IPS-18a (cell line): ENCODE measurements around the gene D2HGDH.

Experiments used
- H3K27ac ChIP-seq: one replicate; pipeline ENCODE4 v1.5.1; 2013; ENCODE audit warnings: low read length
- H3K27me3 ChIP-seq: one replicate; pipeline ENCODE4 v1.6.1; 2013; ENCODE audit warnings: mild to moderate bottlenecking, low read length; ENCODE audit not compliant: control insufficient read depth, insufficient read depth
- H3K36me3 ChIP-seq: one replicate; pipeline ENCODE4 v1.6.1; 2013; ENCODE audit warnings: low read depth, low read length; ENCODE audit not compliant: control insufficient read depth
- H3K4me1 ChIP-seq: one replicate; pipeline ENCODE4 v1.6.1; 2013; ENCODE audit warnings: low read depth, low read length; ENCODE audit not compliant: control insufficient read depth
- H3K4me3 ChIP-seq: one replicate; pipeline ENCODE4 v1.5.1; 2013; ENCODE audit warnings: low read length
- H3K9ac ChIP-seq: one replicate; pipeline ENCODE4 v1.6.1; 2013; ENCODE audit warnings: mild to moderate bottlenecking, low read length, moderate library complexity
- H3K9me3 ChIP-seq: one replicate; pipeline ENCODE4 v1.6.1; 2013; ENCODE audit warnings: low read depth, low read length; ENCODE audit not compliant: control insufficient read depth

The D2HGDH gene

DNA sequence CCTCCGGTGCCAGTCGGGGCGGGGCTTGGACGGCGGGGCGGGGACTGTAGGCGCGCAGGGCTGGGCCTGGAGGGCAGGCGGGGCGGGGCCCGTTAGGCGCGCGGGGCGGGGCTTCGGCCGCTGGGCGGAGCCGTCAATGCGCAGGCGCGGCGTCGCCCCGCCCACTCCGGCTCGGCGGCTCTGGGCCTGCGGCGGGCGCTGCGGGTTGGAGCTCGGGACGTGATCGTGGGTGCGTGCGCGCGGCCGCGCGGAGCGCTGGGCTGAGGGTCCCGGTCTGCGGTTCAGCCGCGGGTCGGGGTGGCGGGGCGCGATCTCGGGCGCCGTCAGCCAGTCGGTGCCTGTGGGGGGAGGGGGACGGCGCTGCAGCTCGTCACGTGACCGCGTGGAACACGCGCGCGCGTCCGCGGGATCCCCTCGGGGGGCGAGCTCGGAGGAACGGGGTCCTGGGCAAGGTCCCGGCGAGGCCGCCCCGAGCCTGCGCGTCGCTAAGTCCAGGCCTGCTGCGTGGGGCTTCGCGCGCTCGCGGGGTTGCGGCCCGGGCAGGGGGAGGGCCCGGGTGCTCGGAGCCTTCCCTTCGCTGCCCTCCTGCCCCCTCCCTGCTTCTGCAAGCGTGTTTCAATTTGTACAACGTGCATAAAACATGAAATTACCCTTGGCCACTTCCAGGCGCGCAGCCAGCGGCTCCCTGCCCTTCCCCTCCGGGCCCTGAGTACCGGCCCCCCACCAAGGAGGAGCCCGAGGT lies at the start of gene D2HGDH:
TSS of gene D2HGDH (plus strand) at position 164 of the 742 bp plus-strand sequence. CDS start 595 bp downstream, outside the sequence.
- Histone ChIP-seq H3K4me3 (peak within 1 kb of the TSS; percentile 75), H3K36me3 (no peaks in the 10 kb centered on the region), H3K9ac (peak within 1 kb of the TSS; percentile 32), H3K27me3 (peaks cover 23% of the 10 kb centered on the region), H3K27ac (no peak within 1 kb of the TSS), H3K9me3 (no peaks in the 10 kb centered on the region), H3K4me1 (no peaks in the 10 kb centered on the region)

DNA sequence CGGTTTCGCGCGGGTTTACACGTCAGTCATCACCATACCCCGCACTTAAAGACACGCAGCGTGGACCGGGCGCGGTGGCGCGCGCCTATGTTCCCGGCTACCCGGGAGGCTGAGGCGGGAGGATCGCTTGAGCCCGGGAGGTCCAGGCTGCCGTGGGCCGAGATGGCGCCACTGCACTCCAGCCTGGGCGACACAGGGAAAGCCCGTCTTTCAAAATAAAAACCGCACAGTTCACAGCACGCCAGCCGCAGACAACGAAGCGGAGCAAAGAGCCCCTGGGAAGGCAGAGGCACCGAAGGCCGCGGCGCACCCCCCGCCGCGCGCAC lies 48.1 kb upstream of the D2HGDH start:
- H3K36me3 ChIP-seq: peaks cover 44% of the 10 kb centered on the region
- H3K4me3 ChIP-seq: peak overlapping the region; percentile 95
- H3K27me3 ChIP-seq: no peaks in the 10 kb centered on the region
- no peaks in the 10 kb centered on the region for H3K9me3 ChIP-seq
- H3K9ac ChIP-seq: peak overlapping the region; percentile 92
- peak overlapping the region; percentile 61 for H3K27ac ChIP-seq
- H3K4me1 ChIP-seq: no peaks in the 10 kb centered on the region

DNA sequence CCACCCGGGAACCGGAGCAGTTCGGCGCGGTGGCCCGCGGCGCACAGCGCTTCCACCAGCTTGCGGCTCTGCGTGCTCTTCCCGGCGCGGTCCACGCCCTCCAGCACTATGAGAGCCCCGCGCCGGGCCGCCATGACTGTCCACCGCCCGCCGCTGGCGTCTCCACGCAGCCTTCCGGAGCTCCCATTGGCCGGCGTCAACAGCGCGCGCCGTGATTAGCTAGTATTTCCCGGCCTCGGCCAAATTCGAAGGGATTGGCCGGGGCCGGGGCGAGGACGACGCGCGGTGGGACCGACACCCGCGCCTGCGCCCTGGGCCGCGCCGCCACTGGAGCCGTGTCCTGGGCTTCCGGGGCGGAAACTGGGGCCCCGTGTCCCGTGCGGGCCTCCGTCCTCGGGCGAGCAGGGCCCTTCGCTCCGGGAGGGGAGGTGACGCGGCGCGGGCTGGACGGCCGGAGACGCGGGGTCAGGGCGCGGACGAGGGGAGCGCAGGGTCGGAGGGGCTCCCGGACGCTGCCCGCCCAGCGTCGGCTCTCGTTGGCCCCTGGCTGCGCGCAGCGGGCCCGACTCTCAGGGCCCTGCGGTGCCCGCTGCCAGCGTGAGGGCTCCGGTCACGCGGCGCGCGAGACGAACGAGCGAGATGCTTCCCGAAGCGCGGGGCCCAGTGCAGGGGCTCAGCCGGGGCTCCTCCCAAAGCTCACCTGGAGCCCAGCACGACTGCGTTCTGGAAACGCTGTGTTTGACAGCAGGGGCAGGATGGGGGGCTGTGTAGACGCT lies 47.6 kb upstream of the D2HGDH start, which contains the start of gene DTYMK:
TSS of gene DTYMK (minus strand) at position 166 of the 776 bp plus-strand sequence. CDS start at position 134, 32 bp downstream.
- peak within 1 kb of the TSS; percentile 61 for H3K27ac ChIP-seq
- H3K4me3 ChIP-seq: peak within 1 kb of the TSS; percentile 95
- H3K9me3 ChIP-seq: no peaks in the 10 kb centered on the region
- peaks cover 39% of the 10 kb centered on the region for H3K36me3 ChIP-seq
- no peaks in the 10 kb centered on the region for H3K27me3 ChIP-seq
- H3K9ac ChIP-seq: peak within 1 kb of the TSS; percentile 92
- H3K4me1 ChIP-seq: no peaks in the 10 kb centered on the region

DNA sequence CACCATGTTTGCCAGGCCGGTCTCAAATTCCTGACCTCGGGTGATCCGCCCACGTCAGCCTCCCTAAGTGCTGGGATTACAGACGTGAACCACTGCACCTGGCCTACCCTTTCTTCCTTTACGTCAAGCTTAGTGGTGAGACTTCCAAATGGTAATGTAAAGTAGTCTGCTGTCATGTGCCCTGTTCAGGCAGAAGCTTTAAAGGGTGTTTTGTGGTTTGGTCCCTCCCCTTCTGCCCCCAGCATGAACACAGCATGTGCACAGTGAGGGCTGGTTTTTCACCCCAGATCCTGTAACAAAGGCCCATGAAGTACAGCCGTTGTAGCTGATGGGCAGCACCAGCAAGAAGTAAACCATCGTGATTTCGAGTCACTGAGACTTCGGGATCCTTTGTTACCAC lies 45.1 kb upstream of the D2HGDH start:
- H3K27me3 ChIP-seq: no peaks in the 10 kb centered on the region
- no peak overlapping the region for H3K9ac ChIP-seq
- H3K9me3 ChIP-seq: no peaks in the 10 kb centered on the region
- H3K36me3 ChIP-seq: peaks cover 18% of the 10 kb centered on the region
- H3K4me3 ChIP-seq: no peak overlapping the region
- H3K27ac ChIP-seq: no peak overlapping the region
- H3K4me1 ChIP-seq: no peaks in the 10 kb centered on the region

DNA sequence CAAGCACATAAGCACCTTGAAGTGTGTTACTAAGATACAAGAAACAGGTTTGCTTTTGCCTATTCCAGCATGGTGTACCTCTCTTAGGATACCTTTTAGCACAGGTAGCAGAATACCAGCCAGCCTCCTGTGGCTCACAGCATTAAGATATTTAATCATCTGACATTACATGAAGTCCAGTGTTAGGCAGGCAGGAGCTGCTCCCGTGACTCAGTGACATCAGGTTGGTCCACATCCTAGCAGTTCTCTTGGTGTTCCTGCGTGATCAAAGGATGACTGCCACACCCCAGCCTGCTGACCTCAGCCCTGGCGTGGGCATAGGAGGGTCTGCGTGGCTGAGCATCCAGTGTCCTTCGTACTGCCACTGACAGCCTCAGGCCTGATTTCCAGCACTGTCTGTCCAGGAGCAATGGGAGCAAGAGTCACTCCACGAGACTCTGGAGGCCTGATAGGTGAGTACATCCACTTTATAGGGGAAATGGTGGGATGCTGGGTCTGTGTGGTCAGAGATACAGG lies 44.2 kb upstream of the D2HGDH start:
- Histone ChIP-seq H3K36me3 (peaks cover 12% of the 10 kb centered on the region), H3K4me3 (no peak overlapping the region), H3K9me3 (no peaks in the 10 kb centered on the region), H3K27me3 (no peaks in the 10 kb centered on the region), H3K9ac (no peak overlapping the region), H3K27ac (no peak overlapping the region), H3K4me1 (no peaks in the 10 kb centered on the region)

DNA sequence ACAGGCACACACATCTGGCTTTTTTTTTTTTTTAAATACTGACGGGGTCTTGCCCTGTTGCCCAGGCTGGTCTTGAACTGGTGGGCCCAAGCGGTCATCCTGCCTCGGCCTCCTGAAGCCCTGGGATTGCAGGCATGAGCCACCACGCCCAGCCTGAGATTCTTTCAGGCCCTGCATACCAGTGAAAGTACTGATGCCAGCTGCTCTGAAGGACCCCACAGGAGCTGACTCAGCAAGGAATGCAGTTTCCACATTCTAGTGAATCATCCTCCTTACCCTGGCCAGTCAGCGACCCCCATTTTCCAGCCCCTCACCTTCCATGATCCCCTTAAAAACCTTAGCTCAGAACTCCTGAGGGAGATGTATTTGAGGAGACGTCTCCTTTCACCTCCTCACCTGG lies 42.0 kb upstream of the D2HGDH start:
- Histone ChIP-seq H3K4me3 (no peak overlapping the region), H3K4me1 (no peaks in the 10 kb centered on the region), H3K27me3 (no peaks in the 10 kb centered on the region), H3K27ac (no peak overlapping the region), H3K36me3 (peaks cover 8% of the 10 kb centered on the region), H3K9ac (no peak overlapping the region), H3K9me3 (no peaks in the 10 kb centered on the region)

DNA sequence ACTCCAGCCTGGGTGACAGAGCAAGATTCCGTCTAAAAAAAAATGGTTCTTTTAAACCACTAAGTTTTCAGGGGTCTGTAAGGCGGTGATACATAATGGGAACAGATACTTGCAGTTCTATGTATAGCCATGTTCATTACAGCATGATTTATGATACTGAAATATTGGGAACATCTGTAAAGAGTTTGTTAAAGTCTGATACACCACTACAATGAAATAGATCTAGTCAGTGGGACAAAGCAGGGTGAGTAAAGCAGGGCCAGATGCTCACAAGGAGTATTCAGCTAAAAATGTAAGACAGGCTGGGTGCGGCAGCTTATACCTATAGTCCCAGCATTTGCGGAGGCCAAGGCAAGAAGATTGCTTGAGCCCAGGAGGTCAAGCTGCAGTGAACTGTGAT lies 38.8 kb upstream of the D2HGDH start:
- H3K27me3 ChIP-seq: no peaks in the 10 kb centered on the region
- H3K4me1 ChIP-seq: no peaks in the 10 kb centered on the region
- H3K36me3 ChIP-seq: peaks cover 3% of the 10 kb centered on the region
- no peaks in the 10 kb centered on the region for H3K9me3 ChIP-seq
- no peak overlapping the region for H3K9ac ChIP-seq
- H3K27ac ChIP-seq: no peak overlapping the region
- H3K4me3 ChIP-seq: no peak overlapping the region

DNA sequence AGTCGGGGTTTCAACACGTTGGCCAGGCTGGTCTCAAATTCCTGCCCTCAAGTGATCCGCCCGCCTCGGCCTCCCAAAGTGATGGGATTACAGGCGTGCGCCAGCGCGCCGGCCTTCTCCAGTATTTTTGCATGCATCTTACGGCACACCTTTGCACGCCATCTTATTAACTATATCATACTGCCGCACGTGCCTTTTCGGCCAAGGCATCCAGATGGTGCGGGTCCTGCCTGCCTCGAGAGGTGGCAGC lies 33.4 kb upstream of the D2HGDH start:
- Histone ChIP-seq H3K4me1 (peaks cover 2% of the 10 kb centered on the region), H3K4me3 (peak overlapping the region; percentile 71), H3K9me3 (no peaks in the 10 kb centered on the region), H3K36me3 (peaks cover 11% of the 10 kb centered on the region), H3K27me3 (no peaks in the 10 kb centered on the region), H3K27ac (peak overlapping the region; percentile 64), H3K9ac (peak overlapping the region; percentile 97)

DNA sequence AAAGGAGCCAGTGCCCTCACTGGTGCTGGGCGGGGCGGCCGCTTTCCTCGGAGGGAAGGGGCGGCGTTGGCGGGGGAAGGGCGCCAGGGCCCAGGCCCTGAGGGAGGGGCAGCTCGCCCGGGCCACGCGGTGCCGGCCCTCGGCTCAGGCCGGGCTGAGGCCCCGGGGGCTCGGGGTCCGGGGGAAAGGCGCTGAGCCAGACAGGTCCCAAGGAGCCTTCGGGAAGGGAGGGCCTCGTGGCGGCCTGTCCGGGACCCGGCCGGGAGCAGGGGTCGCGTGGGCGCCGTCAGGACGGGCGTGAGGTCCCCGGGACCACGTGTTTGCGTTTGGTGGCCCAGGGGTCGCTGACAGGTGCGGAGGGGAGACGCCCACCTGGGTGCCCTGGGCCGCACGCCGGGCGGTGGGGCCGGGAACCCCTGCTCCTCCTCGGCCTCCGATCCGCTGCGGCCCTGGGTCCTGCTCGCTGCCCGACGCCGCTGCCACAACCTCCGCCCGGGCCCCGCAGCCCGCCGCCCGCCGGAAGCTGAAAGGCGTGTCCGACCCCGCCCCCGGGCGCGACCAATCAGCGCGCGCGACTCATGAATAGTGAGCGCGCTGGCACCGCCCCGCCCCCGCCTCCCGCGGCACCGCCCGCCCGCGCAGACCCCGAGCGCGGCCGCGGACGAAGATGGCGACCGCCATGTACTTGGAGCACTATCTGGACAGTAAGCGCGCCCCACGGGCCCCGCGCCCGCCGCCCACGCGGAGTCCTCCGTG lies 32.9 kb upstream of the D2HGDH start, which contains the start of gene ING5:
TSS of gene ING5 (plus strand) at position 641 of the 756 bp plus-strand sequence. CDS start at position 668, 27 bp downstream.
- Histone ChIP-seq H3K27me3 (no peaks in the 10 kb centered on the region), H3K9ac (peak within 1 kb of the TSS; percentile 97)

DNA sequence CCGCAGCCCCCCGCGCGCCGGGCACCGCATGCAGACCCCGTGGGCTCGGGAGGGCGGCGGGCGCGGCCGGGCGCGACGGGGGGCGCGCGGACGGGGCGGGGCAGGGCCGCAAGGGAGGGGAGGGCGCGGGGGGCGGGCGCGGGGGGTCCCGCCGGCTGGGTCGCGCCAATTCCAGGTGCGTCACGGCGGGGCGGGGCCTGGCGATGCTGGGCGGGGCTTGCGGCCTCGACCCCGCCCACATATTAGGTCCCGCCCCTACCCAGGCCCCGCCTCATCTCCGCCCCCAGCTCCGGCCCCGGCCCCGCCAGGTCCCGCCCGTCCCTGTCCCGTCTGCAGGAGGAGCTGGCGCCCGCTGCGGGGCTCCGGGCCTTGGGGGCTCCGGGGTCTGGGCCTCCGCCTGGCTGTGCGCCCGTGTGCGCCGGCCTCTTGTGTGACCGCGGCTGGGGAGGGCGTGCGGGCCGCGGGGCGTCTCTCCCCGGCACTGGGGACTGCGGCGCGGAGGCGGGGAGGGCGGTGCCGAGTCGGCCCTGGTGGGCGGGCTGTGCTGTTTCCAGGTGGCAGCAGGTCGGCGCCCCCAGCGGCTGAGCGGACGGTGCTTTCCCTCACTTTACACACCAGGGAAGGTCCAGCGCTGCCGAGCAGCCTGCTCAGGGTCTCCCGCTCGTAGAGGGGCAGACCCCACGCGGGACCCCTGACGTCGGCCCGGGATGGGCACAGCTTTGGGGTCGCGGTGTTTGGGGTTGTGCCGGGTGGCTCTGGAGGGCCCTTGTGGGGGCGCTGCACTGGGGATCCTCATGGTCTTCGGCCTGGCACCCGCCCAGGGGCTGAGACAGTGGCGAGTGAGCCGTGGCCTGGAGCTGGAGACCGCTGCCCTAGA lies 32.0 kb upstream of the D2HGDH start:
- Histone ChIP-seq H3K27me3 (no peaks in the 10 kb centered on the region), H3K9me3 (no peaks in the 10 kb centered on the region), H3K4me1 (peaks cover 2% of the 10 kb centered on the region), H3K4me3 (peak overlapping the region; percentile 71), H3K9ac (peak overlapping the region; percentile 59), H3K36me3 (peaks cover 22% of the 10 kb centered on the region), H3K27ac (no peak overlapping the region)

More for the DNA sequence above, 32.9 kb upstream of the D2HGDH start, which contains the start of gene ING5:
- Histone ChIP-seq H3K9me3 (no peaks in the 10 kb centered on the region), H3K4me3 (peak within 1 kb of the TSS; percentile 71), H3K36me3 (peaks cover 16% of the 10 kb centered on the region), H3K27ac (peak within 1 kb of the TSS; percentile 64), H3K4me1 (peaks cover 2% of the 10 kb centered on the region)
